AML-193 (cell line): ENCODE results near the gene CSNK1G3.
"Not testable (repeated sequence)": the region's sequence is repeated elsewhere in the genome, so short reads cannot be mapped to it uniquely, and the experiment has no call there.

Source experiments
- DNase-seq, 2 experiments: peaks; one replicate each; lab custom pipeline; 2025; lab: John Stamatoyannopoulos, UW

Gene CSNK1G3

GRCh38 chr5:123511648-123512605 lies at the start of gene CSNK1G3:
Gene CSNK1G3 (plus strand): TSS chr5:123512177. CDS start chr5:123545664, 33,487 bp downstream.
- no peak for DNase-seq

- not testable (repeated sequence) for DNase-seq
These were observed 45.1 kb upstream of the CSNK1G3 start for GRCh38 chr5:123466839-123467238.

GRCh38 chr5:123471385-123471784 lies 40.6 kb upstream of the CSNK1G3 start:
- DNase-seq = no peak

GRCh38 chr5:123472150-123472924 lies 39.6 kb upstream of the CSNK1G3 start:
- DNase-seq = no peak

GRCh38 chr5:123474228-123474627 lies 37.7 kb upstream of the CSNK1G3 start:
- no peak for DNase-seq

- no peak for DNase-seq
These were observed 35.2 kb upstream of the CSNK1G3 start for GRCh38 chr5:123476731-123477130.

- DNase-seq = no peak
These were observed 33.4 kb upstream of the CSNK1G3 start for GRCh38 chr5:123478546-123478945.

GRCh38 chr5:123482258-123482657 lies 29.7 kb upstream of the CSNK1G3 start:
- DNase-seq = no peak

- no peak for DNase-seq
These were observed 28.4 kb upstream of the CSNK1G3 start for GRCh38 chr5:123483446-123484077.

GRCh38 chr5:123485275-123485674 lies 26.7 kb upstream of the CSNK1G3 start:
- DNase-seq = no peak

GRCh38 chr5:123486951-123487655 lies 24.9 kb upstream of the CSNK1G3 start:
- no peak for DNase-seq

- DNase-seq = no peak
These were observed 21.0 kb upstream of the CSNK1G3 start for GRCh38 chr5:123490974-123491373.

GRCh38 chr5:123495211-123495610 lies 16.8 kb upstream of the CSNK1G3 start:
- not testable (repeated sequence) for DNase-seq

GRCh38 chr5:123496892-123497291 lies 15.1 kb upstream of the CSNK1G3 start:
- DNase-seq = no peak

GRCh38 chr5:123500471-123500870 lies 11.5 kb upstream of the CSNK1G3 start:
- DNase-seq = no peak

GRCh38 chr5:123502120-123502519 lies 9.9 kb upstream of the CSNK1G3 start:
- DNase-seq = no peak

- DNase-seq = no peak
These were observed 8.7 kb upstream of the CSNK1G3 start for GRCh38 chr5:123503299-123503698.

- DNase-seq = no peak
These were observed 6.3 kb upstream of the CSNK1G3 start for GRCh38 chr5:123505633-123506032.

- no peak for DNase-seq
These were observed 3.5 kb upstream of the CSNK1G3 start for GRCh38 chr5:123508441-123508840.

GRCh38 chr5:123511290-123511647 lies 708 bp upstream of the CSNK1G3 start:
- DNase-seq = no peak

GRCh38 chr5:123512611-123513461 lies 859 bp downstream of the CSNK1G3 start:
- no peak for DNase-seq
